ENCODE data around the gene ABCD1.

The ABCD1 gene

GRCh38 chrX:153776120-153776599, 51.5 kb downstream of the ABCD1 start:
- Histone ChIP-seq H3K27me3 (no peaks in the 10 kb centered on the region), H3K36me3 (peaks cover 0 to 42% (median 0%) of the 10 kb centered on the region in 3 donors), H3K9me3 (no peaks in the 10 kb centered on the region), H3K4me1 (peaks cover 0 to 12% (median 10%) of the 10 kb centered on the region in 4 donors), H3K4me3 (no peak overlapping the region), H3K27ac (no peak overlapping the region)
- TF ChIP-seq CTCF (IDR thresholded peaks at IDR 0.05): no peak
- intact Hi-C loops (cut with DNase I; ENCODE audit: low total_unique reads): no loop called here
- no peak for DNase-seq

GRCh38 chrX:153776611-153777045, 52.0 kb downstream of the ABCD1 start:
- Histone ChIP-seq H3K9me3 (no peaks in the 10 kb centered on the region), H3K27ac (no peak overlapping the region), H3K4me1 (peaks cover 0 to 17% (median 12%) of the 10 kb centered on the region in 4 donors), H3K27me3 (no peaks in the 10 kb centered on the region), H3K4me3 (no peak overlapping the region), H3K36me3 (peaks cover 0 to 37% (median 0%) of the 10 kb centered on the region in 3 donors)
- DNase-seq: no peak
- intact Hi-C loops (cut with DNase I; ENCODE audit: low total_unique reads): no loop called here
- no peak for TF ChIP-seq CTCF (IDR thresholded peaks at IDR 0.05)

- peaks cover 0 to 24% (median 14%) of the 10 kb centered on the region in 4 donors for H3K4me1 ChIP-seq
- DNase-seq: no peak
- no peaks in the 10 kb centered on the region for H3K27me3 ChIP-seq
- no peaks in the 10 kb centered on the region for H3K9me3 ChIP-seq
- no peak overlapping the region for H3K27ac ChIP-seq
- TF ChIP-seq CTCF (IDR thresholded peaks at IDR 0.05): no peak
- H3K4me3 ChIP-seq: no peak overlapping the region
- peaks cover 0 to 34% (median 0%) of the 10 kb centered on the region in 3 donors for H3K36me3 ChIP-seq
- intact Hi-C loops (cut with DNase I; ENCODE audit: low total_unique reads): no loop called here
Measured at GRCh38 chrX:153777261-153778090, 52.8 kb downstream of the ABCD1 start.

GRCh38 chrX:153778181-153778580, 53.5 kb downstream of the ABCD1 start:
- DNase-seq: no peak
- no peak for TF ChIP-seq CTCF (IDR thresholded peaks at IDR 0.05)
- Histone ChIP-seq H3K27me3 (no peaks in the 10 kb centered on the region), H3K4me1 (peaks cover 0 to 24% (median 14%) of the 10 kb centered on the region in 4 donors), H3K27ac (no peak overlapping the region), H3K9me3 (no peaks in the 10 kb centered on the region), H3K4me3 (no peak overlapping the region), H3K36me3 (peaks cover 0 to 27% (median 0%) of the 10 kb centered on the region in 3 donors)
- intact Hi-C loops (cut with DNase I; ENCODE audit: low total_unique reads): no loop called here

GRCh38 chrX:153778684-153779101, 54.0 kb downstream of the ABCD1 start:
- Histone ChIP-seq H3K9me3 (no peaks in the 10 kb centered on the region), H3K27me3 (no peaks in the 10 kb centered on the region), H3K36me3 (peaks cover 0 to 22% (median 0%) of the 10 kb centered on the region in 3 donors), H3K27ac (no peak overlapping the region), H3K4me3 (no peak overlapping the region), H3K4me1 (peaks cover 0 to 24% (median 14%) of the 10 kb centered on the region in 4 donors)
- no peak for TF ChIP-seq CTCF (IDR thresholded peaks at IDR 0.05)
- DNase-seq: no peak
- intact Hi-C loops (cut with DNase I; ENCODE audit: low total_unique reads): no loop called here
